CD4-positive, alpha-beta T cell treated with Interleukin-4 for 4 hours (primary cell): ENCODE results near the gene OR2H2.

Experiments used
- DNase-seq: peaks from one replicate; pipeline ENCODE4 v3.0.0-alpha.2; 2020

Gene OR2H2

DNA sequence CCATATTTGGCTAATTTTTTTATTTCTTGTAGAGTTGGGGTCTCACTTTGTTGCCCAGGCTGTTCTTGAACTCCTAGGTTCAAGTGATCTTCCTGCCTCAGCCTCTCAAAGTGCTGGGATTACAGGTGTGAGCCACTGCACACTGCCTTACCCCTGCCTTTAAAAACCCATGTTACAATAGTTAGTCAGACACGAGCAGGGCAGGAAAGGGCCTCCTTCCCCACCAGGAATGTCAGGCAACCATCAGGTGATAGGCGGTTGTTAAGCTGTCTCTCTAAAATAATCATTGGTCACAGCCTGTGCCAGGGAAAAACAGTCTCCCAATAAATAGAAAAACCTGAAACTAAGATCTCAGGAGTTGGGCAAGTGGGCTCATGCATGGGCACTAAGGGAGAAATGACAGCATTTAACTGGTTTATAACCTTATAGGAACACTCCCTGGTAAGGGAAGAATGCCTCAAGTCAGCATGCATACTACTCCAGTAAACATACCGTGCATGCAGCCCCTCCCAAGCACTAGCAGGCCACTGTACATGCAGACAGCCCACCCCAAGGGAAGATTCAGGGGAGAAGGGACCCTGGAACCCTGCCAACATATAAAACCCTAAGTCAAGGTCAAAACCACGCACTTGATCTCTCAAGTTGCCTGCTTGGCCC is 8.4 kb downstream of the OR2H2 start:
- DNase-seq: no peak

DNA sequence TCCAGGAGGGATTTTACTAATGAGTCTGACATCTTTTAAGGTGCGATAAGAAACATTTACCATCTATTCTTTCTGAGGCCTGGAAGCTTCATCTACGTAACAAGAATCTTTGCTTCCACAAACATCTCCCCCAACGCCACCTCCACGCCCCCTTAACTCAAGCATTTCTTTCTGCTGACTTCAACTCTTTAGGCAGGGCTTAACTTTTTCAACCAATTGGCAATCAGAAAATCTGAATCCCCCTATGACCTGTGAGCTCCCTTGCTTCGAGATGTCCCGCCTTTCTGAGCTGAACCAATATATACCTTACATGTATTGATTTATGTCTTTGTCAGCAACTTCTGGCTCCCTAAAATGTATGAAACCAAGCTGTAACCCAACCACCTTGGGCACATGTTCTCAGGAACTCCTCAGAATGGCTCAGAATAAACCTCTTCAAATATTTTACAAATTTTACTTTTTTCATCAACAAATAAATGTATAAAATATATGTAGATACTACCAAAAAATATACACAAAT is 11.5 kb downstream of the OR2H2 start:
- no peak for DNase-seq

DNA sequence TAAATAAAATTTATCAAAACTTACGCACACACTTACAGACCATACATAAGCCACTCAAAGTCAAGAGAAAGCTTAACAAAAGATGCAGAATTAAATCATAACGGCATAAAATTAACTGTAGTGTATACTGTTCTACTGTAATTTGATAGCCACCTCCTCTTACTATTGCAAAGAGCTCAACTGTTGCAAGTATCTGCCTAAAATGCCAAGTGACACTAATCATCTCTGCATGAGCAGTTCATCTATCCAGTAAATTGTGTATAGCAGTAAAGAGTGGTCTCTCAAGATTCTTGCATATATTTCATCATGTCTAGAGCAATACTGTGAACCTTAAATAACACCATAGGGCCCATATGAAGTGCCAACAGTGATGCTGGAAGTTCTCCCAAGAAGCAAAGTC is 12.3 kb downstream of the OR2H2 start:
- DNase-seq: no peak

GRCh38 chr6:29598172-29598747 is 13.3 kb downstream of the OR2H2 start:
- no peak for DNase-seq

- no peak for DNase-seq
Observed at GRCh38 chr6:29602564-29603361, 17.8 kb downstream of the OR2H2 start.

GRCh38 chr6:29603456-29603855 is 18.5 kb downstream of the OR2H2 start:
- DNase-seq: no peak

GRCh38 chr6:29603930-29604329 is 19.0 kb downstream of the OR2H2 start:
- DNase-seq: no peak

DNA sequence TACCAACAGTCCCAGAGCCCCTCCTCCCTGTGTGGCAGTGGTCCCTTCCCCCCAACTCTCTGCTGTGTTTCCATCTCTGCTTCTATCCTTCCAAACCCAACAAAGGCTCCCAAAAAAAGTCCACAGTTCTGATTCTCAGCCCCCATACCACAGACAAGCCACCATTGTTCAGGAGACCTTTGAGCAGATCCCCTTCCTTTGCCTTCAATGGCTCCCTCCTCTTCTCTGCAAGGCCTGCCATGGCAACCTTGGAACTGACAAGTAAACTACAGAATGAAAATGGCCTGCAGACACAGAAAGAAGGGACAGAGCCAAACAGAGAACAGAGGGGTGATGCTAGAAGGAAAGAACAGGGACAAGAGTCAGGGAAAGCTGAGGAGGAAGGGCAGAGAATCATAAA is 23.2 kb downstream of the OR2H2 start:
- no peak for DNase-seq

GRCh38 chr6:29610540-29610939 is 25.6 kb downstream of the OR2H2 start:
- DNase-seq: no peak

DNA sequence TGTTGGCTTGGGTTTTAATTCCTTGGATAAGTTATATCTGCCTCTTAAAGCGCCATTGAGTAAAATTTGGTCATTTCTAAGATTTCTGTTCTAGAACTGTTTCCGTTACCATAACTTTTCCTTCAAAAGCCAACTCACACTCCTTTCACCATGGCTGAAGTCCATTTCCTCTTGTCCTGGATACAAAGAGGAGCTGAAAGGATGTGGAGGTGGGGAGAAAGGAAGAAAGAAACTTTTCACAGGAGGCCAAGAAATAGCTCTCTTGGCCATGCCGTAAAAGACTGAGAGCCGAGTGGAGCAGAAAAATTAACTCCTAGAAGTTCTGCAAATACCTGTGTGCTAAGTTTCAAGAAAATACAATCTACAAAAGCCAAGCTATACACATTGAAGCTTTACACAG is 26.5 kb downstream of the OR2H2 start:
- DNase-seq: no peak

- DNase-seq: no peak
Observed at GRCh38 chr6:29617782-29618554, 33.0 kb downstream of the OR2H2 start.

DNA sequence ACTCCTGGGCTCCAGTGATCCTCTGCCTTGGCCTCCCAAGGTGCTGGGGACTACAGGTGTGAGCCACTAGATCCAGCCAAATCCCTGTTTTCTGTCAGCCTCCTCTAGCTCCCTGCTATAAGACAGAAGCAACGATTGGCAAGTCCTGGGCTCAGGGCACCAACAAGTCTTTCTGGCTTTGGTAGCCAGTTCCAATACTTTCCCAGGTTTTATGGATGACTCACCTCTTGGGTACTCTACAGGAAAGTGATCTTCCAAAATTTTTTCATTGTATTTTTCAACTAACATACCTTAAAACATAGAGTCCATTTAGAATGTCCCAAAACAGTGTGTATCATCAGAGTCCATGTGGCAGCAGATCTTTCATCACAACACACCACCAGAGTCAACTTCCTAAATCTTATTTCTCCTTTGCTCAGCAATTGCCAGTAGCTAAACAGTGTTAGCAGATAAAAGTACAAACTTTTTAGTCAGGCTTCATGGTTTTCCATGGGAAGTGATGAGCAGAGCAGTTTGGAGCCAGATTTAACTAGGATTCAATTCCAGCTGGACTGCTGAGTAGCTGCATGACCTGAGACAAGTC is 34.7 kb downstream of the OR2H2 start:
- no peak for DNase-seq

- no peak for DNase-seq
Observed at GRCh38 chr6:29620630-29621029, 35.7 kb downstream of the OR2H2 start.

GRCh38 chr6:29624520-29624961 is 39.6 kb downstream of the OR2H2 start:
- DNase-seq: no peak

DNA sequence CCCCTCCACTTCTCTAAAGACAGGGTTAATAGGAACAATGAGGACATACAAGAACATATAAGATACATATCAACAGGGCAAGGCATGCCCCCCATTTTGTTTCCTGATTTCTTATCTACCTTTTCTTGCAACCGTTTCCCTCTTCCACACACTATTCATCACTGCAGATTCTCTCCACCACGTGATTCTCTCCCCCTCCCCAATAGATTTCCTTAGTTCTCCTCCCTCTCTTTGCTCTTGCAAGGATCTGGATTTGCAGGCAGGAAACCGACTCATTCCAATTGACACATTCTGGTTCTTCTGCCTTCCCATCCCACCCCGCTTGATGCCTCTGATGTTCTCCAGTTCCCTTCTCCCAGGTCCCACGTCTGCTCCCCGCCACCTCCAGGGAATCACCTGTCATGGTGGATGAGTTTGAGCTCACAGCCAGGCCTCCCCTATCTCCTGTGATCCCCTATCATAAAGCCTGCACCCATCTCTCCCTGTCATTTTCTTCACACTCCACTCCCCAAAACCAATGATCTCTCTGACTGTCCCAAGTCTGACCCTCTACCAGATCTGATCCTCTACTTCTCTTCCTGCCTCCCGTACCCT is 40.5 kb downstream of the OR2H2 start:
- no peak for DNase-seq

- DNase-seq: no peak
Observed at GRCh38 chr6:29626948-29627754, 42.2 kb downstream of the OR2H2 start.

- peak; percentile 44 for DNase-seq
Observed at GRCh38 chr6:29627755-29628418, 43.0 kb downstream of the OR2H2 start.

GRCh38 chr6:29628419-29629281 is 43.7 kb downstream of the OR2H2 start:
- DNase-seq: peak; percentile 34

DNA sequence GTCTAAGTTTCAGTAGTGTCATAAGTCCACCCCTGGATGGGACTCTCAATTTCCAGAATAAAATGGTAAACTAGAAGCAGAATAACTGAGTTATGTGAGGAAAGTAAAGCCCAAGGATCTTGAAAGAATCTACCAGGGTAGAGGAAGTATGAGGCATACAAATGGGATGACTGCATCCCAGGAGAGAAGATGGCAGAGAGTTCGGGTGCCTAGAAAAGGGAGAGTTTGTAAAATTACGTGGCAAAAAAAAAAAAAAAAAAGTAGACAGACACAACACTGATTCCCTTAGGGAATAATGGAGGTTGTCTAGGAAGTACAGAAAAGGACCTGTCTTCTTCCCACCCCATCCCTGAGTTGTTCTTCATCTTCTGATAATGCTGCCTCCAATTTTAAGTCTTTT is 44.6 kb downstream of the OR2H2 start:
- DNase-seq: no peak

DNA sequence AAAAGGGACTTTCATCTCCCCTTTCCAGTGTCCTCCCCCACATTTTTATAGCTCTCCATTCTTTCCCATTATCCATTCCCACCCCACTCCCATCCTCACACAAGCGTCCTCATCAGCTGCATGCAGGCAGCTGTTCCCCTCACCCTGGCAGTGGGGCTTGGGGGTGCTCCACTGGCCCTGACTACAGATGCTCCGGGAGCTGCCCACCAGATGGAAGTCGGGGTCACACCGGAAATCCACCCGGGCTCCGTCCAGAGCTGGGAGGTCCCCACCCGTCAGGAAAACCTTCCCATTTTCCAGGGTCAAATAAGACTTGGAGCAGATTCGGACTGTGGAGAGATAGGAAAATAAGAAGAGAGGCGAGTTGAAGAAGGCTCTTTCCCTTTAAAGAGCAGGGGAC is 45.4 kb downstream of the OR2H2 start:
- DNase-seq: no peak
